ENCODE results near the gene UBE2QL1.
"Not testable (repeated sequence)": the region's sequence is repeated elsewhere in the genome, so short reads cannot be mapped to it uniquely, and the experiment has no call there.

The UBE2QL1 gene

DNA sequence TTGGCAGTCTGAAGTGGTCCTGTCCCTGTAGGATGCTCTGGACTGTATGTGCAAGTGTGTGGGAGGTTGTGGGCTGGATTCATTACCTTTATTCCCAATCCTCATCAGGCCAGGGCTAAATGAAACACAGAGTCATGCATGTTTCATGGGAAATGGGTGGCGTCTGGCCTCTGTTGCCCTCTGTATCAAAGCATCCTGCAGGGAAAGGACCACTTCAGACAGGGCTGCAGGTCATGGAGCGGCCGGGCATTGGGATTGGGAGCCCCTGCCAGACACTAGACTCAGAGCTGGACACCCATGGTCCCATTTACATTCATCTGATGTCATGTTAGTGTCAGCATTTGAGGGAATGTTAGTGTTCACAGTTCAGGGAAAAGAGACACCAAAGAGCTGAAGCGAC lies 53.8 kb downstream of the UBE2QL1 start:
- DNase-seq, result no peak

DNA sequence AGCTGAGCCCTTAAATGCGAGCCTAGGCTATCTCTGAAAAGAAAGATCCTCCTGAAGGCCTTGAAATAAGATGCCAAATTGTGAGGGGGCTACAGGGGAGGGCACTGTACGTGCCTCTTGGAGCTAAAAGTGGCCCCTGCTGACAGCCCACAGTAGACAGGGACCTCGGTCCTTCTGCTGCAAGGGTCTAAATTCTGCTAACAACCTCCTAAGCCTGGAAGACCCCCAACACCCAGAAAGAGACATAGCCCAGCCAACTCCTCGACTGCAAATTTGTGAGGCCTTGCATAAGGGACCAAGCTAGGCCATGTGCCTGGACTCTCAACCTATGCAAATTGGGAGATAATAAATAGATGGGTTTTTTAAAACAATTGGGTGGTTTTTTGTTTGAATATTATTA lies 54.7 kb downstream of the UBE2QL1 start:
- no peak for DNase-seq

GRCh38 chr5:6504677-6505415 lies 56.2 kb downstream of the UBE2QL1 start:
- no peak for DNase-seq

- no peak for DNase-seq
These were observed 56.7 kb downstream of the UBE2QL1 start for GRCh38 chr5:6505416-6505755.

DNA sequence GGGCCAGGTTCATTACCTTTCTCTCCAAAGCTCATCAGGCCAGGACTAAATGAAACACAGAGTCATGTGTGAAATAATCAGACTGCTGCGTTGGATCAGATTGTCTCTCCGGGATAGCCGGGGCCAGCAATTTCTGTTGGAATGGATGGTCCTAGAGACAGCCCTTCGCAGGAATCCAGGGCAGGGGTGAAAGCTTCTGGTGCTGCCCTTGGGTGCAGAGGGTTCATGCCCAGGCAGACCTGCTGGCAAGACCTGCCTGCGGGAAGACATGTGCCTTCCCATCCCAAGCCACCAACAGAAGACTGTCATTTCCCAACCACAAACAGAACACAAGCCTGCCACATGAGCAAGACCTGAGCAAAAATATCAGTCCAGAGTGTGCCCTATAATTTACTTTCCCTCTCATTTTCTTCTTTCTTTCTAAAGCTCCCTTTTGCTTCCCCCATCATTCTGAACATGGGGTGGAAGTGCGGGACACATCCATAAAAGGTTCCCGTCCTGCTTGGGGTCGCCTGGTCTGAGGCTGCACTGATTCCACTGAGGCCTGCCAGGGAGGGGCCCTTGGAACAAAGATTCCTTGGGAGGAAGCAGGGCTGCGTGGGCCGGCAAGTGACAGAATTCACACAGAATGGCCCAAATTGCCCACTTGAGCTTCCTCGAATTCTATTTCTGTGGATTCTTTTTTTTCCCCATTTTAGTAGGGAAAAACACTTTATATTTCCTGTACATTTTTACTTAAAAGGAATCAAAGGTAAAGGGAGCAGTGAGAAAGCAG lies 57.3 kb downstream of the UBE2QL1 start:
- no peak for DNase-seq

GRCh38 chr5:6506611-6507010 lies 58.0 kb downstream of the UBE2QL1 start:
- no peak for DNase-seq

DNA sequence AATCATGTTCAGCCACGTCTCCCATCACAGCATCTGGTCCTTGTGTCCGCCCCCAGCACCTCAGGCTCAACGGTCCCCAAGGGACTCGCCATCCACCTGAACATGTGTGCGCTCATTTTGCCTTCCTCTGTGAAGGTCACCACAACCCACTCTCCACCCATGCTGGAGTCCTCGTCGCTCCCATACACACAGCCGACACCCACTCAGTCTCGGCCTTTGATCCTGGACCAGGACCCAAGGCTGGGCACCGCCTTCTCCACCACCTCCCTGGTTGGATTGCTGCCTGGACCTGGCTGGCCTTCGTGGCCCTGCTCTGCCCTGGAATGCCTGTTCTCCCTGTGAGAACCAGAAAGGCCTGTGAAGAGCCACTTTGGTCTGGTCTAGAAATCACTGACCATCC lies 60.3 kb downstream of the UBE2QL1 start:
- DNase-seq, result no peak

DNA sequence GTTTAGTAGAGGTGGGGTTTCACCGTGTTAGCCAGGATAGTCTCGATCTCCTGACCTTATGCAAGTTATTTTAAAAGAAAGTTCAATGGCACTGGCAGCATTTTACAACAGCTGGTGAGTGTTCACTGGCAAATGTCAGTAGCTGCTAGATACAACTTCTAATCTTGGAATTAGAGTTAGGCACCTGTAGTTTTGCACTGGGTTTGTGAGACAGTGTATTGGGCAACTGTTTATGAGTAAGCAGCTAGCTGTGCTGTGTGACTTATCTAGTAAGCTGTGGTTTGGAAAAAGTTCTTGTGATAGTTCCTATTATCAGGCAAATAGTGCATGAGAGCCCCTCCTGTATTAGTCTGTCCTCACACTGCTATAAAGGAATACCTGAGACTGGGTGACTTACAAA lies 61.5 kb downstream of the UBE2QL1 start:
- no peak for DNase-seq

DNA sequence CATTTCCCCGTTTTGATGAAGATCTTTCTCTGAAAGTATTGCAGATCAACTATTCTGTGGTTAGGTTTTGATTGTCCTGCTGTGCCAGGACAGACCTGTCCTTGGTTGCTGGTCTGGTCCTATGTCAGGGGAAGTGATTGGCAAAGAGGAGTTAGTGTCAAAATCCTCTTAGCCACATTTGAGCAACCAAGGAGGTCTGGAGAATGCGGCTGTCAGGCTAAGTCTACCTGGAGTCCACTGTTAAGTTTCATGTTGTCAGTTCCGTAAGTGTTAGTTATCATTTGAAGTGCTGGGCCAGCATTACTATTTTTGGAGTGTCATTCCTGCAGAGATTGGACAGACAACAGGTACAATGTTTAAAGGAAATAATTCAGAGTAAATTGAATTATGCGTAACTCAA lies 62.3 kb downstream of the UBE2QL1 start:
- DNase-seq, result no peak

DNA sequence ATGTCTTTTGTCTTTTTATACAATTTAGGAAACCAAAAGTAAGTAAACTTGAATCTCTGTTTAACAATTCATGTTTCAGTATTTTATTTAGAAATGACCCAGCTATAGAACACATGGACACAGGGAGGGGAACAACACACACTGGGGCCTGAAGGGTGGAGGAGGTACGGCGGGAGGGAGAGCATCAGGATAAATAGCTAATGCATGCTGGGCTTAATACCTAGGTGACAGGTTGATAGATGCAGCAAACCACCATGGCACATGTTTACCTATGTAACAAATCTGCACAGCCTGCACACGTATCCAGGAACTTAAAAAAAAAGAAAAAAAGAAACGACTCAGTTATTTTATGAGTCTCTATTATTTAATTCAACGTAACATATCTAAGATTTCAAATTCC lies 67.2 kb downstream of the UBE2QL1 start:
- DNase-seq, result not testable (repeated sequence)

- DNase-seq, result no peak
These were observed 68.2 kb downstream of the UBE2QL1 start for GRCh38 chr5:6516823-6517222.

- DNase-seq, result no peak
These were observed 68.9 kb downstream of the UBE2QL1 start for GRCh38 chr5:6517510-6517909.

GRCh38 chr5:6518298-6519057 lies 69.8 kb downstream of the UBE2QL1 start:
- DNase-seq, result no peak

DNA sequence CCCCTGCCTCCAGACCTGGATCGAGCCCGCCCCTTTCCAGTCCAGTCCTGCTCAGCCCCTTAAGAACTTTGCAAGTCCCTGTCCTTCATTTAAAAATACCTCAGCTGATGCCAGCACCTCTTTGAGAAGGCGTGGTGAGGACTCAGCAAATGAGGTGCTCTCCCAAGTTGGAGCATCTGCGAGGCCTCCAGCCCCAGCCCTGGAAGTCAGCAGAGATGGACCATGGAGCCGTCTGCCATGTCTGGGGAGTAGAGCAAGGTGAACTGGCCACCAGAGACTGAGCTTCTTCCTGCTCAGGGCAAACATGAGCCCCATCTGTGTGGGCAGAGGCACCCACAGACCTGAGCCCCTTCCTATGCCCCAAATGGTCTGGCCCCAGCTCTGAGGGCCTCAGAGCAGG lies 71.5 kb downstream of the UBE2QL1 start:
- DNase-seq, result no peak

- no peak for DNase-seq
These were observed 73.7 kb downstream of the UBE2QL1 start for GRCh38 chr5:6522331-6522730.

DNA sequence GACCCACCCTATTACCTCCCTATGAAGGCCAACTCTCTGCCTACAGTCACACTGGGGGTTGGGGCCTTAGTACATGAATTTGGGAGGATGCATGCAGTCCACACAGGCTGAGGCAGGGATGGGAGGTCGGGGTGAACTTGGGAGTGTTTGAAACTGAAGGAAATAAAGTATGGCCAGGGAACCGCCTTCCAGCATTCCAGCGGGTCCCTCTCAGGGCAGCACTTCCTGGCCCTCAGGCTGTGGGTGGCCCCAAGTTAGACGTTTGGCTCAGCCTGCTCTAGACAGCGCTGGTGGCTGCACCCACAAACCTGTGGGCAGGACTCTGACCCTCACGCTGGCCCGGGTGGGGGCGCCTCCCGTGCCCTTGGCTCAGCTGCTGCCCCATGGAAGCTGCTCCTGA lies 74.3 kb downstream of the UBE2QL1 start:
- DNase-seq, result no peak

DNA sequence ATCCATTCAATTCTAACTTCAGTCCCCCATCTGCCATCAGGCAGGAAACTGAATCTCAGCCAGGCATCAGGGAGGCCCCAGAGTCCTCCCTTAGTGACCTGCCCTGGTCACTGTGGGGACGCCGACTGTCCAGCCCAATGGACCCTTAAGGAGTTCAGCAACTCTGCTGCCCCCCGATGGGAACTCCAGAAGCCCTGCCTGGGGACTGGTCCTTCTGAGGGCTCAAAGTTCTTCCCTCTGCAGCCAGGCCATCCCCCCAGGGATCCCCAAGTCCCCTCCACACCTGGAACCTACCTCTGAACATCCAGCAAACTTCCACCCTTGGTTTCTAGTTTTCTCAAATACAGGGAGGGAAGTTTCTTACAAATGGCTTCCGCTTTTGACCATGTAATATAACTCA lies 76.8 kb downstream of the UBE2QL1 start:
- no peak for DNase-seq

DNA sequence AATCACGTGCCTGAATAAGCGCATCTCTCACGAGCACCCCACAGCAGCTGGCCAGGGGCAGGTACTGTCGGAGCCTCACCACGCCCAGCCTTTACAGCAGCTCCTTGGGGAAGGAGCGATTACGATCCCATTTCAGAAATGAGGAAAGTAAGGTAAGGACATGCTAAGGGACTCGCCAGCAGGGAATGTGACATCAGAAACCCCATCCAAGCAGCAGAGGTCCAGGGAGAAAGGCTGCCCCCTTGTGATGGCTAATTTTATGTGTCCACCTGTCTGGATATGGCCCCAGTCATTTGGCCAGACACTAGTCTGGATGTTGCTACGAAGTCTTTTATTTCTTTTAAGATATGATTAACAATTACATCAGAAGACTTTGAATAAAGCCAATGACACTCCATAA lies 77.3 kb downstream of the UBE2QL1 start:
- no peak for DNase-seq

DNA sequence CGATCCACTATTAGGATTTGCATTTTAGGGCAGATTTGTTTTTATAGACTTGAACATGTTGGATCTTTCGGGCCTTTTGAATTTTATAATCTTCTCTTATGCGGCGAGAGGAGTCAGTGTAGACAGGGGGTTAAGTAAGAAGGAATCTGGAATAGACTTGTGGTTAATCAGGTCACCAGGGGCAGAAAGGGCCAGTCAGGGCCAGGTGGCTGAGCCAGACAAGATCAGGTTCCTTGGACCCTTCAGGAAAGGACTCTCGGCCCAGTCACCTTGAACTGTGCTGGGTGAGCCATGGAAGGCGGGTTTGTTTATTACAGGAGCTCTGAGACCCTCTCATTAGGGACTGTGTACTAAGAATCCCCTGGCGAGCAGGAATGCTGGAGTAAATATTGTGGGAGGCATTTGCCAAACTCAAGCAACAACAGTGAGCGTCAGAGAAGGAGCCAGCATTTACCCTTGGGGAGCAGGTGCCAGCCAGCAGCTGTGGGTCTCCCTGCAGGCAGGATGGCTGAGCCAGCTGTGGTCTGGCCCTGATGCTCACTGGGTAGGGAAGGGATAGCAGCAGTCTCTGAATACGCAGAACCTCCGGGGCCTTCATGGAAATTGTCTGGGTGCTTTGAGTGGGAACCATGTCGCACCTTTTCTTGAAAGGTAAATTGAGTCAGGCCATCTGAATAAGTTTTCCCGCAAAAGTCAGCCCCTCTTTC lies 79.2 kb downstream of the UBE2QL1 start:
- DNase-seq, result no peak

- DNase-seq, result no peak
These were observed 86.9 kb downstream of the UBE2QL1 start for GRCh38 chr5:6535594-6535993.

DNA sequence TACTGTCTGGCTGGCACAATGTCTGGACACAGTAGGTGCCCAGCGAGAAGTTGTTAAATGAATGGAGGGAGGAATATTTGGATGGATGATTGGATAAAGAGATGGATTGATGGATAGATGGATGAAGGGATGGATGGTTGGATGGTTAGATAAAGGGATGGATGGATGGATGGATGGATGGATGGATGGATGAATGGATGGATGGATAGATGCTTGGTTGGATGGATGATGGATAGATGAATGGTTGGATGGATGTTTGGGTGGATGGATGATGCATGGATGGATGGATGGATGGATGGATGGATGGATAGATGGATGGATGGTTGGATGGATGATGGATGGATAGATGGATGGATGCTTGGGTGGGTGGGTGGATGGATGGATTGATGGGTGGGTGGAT lies 90.4 kb downstream of the UBE2QL1 start:
- DNase-seq, result no peak

DNA sequence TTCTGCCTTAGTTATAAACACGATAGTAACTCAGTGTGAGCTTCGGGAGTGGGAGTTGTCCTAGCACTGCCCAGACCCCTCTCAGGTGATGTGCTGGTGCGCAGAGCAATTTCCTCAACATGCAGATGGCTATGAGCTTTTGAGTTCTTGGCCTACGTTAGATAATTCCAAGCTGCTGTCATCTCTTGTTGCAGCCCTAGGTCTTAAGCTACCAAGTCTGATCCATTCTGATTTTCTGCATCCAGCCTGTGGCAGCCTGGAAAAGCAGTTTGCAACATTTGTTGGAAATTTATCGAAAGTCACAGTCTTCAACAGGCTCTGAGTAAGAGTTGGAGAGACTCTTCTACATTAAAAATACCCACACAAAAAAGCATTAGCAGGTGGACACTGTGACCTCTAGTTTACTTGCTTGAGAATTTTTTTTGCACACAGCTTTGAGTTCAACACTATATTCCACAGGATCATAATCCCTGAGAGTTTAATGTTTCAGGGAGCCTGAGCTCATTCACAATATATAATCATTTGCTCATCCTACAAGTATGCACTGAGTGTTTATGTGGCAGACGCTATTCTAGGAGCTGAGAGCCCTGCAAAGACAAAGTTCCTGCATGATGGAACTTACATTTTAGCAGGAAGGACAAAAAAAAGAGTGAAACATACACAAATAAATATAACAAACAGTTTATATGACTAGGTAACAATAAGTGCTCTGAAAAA lies 91.6 kb downstream of the UBE2QL1 start:
- no peak for DNase-seq
